CD4-positive, alpha-beta T cell treated with Interleukin-6 at 100 ng/mL for 8 hours (primary cell): ENCODE measurements around the gene TBCE.

Source experiments
- DNase-seq: peaks from one replicate; pipeline ENCODE4 v3.0.0-alpha.2; 2020; ENCODE audit warnings: mixed read lengths, low spot score

Gene TBCE, protein sequence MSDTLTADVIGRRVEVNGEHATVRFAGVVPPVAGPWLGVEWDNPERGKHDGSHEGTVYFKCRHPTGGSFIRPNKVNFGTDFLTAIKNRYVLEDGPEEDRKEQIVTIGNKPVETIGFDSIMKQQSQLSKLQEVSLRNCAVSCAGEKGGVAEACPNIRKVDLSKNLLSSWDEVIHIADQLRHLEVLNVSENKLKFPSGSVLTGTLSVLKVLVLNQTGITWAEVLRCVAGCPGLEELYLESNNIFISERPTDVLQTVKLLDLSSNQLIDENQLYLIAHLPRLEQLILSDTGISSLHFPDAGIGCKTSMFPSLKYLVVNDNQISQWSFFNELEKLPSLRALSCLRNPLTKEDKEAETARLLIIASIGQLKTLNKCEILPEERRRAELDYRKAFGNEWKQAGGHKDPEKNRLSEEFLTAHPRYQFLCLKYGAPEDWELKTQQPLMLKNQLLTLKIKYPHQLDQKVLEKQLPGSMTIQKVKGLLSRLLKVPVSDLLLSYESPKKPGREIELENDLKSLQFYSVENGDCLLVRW

GRCh38 chr1:235367000-235367908 is at the start of gene TBCE:
Gene TBCE (plus strand): TSS chr1:235367427. CDS start chr1:235380050, 12,623 bp downstream.
- DNase-seq = peak; percentile 82

- DNase-seq = no peak
Observed at GRCh38 chr1:235319255-235319654, 48.0 kb upstream of the TBCE start.

- DNase-seq = no peak
Observed at GRCh38 chr1:235320521-235321179, 46.6 kb upstream of the TBCE start.

GRCh38 chr1:235324296-235324695 is 42.9 kb upstream of the TBCE start:
- DNase-seq = no peak

- DNase-seq = no peak
Observed at GRCh38 chr1:235325139-235325538, 42.1 kb upstream of the TBCE start.

- no peak for DNase-seq
Observed at GRCh38 chr1:235325854-235326253, 41.4 kb upstream of the TBCE start.

GRCh38 chr1:235326719-235327558 is 40.3 kb upstream of the TBCE start:
- peak; percentile 48 for DNase-seq

- no peak for DNase-seq
Observed at GRCh38 chr1:235327559-235328270, 39.5 kb upstream of the TBCE start, which contains the start of gene ARID4B. Gene ARID4B (minus strand): TSS chr1:235328179. CDS start chr1:235326919, 1,260 bp downstream.

DNA sequence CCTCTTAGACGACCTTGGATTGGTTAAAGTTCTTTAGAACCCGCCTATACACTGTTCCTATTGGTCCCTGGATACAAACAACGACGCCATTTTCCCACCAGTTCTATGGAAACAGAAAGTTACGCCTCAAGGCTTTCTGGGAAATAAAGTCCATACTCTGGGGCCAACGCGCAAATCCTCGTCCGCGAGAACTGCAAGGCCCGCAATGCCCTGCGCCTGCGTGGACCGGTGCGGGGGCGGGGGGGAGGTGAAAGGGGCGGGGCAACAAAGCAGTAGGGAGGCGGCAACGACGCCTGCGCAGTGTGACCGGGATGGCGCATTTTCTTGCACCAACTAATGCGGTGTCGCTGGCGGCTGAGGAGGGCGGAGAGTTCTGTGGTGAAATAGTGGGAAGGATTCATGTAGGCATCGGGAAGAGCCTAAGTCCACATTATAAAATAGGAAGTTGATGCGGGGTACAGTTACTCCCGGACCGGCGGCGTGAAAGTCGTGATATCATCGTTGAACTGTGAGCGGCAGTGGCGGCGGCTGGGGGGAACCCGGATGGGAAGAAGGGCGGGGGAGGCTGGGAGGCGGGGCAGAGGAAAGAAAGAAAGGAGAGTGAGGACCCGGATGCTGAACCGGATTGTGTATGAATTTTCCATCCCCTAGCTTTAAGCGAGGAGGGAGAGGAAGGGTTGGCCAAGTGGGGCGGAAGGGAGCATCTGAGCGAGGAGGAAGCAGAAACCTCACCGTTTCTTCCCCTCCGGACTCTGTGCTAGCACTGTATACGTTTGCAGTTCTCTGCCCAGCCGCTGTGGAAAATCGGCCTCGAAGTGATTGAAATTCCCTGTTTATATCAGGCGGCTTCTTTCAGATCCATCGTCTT is 38.7 kb upstream of the TBCE start, which contains the start of gene GGPS1:
Gene GGPS1, plus strand, starts transcription at position 300 of the 868 bp plus-strand sequence. CDS start 6,695 bp downstream, outside the sequence.
- peak; percentile 99 for DNase-seq

GRCh38 chr1:235329139-235329902 is 37.9 kb upstream of the TBCE start:
- peak; percentile 48 for DNase-seq

- DNase-seq = no peak
Observed at GRCh38 chr1:235330918-235331285, 36.3 kb upstream of the TBCE start.

DNA sequence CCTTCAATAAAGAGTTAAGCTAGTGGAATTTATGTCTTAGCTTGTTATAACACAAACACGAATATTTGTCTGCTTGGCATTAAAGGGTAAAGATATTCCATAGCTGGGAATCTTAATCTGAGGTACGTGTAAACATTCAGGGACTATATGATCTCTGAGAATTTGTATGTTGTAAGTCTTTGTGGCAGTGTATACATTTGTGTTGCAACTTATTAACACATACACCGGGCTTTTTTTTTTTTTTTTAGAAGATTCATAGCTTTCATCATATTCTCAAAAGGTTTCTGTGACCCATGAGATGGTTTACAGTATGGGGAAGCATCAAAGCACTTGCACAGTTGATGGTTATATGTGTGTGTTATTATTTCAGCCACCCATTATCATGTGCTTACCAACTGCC is 35.8 kb upstream of the TBCE start:
- no peak for DNase-seq

DNA sequence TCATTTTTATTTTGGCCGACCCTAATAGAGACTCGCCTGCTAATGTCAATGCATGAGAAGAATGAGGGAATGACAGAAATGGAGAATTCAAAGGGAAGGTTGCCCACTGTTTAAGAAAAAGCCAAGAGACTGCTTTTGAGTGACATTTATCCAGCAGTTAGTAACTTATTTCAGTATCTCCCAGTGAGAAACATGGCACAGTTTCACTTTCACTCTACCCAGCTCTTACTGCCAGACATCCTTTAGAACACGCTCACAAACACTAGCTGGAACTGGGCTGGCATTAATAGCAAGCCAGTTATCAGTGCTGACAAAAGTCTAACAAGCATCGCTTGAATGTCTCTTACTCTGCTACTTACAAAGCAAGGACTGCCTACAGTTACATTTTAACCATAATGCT is 30.3 kb upstream of the TBCE start:
- DNase-seq = peak; percentile 38

DNA sequence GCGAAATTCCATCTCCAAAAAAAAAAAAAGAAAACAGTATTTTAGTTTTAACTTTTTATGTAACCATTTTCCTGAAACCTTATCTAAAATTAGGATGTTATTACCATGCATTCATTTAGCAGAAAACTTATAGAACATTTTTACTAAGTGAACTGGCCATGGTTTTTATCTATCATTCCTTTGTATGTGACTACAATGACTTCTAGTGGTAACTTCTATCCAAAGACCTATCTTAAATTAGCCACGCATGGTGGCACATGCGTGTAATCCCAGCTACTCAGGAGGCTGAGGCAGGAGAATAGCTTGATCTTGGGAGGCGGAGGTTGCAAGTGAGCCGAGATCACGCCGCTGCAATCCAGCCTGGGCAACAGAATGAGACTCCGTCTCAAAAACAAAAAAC is 27.5 kb upstream of the TBCE start:
- no peak for DNase-seq

- no peak for DNase-seq
Observed at GRCh38 chr1:235341334-235341733, 25.9 kb upstream of the TBCE start.

GRCh38 chr1:235342039-235342438 is 25.2 kb upstream of the TBCE start:
- no peak for DNase-seq

DNA sequence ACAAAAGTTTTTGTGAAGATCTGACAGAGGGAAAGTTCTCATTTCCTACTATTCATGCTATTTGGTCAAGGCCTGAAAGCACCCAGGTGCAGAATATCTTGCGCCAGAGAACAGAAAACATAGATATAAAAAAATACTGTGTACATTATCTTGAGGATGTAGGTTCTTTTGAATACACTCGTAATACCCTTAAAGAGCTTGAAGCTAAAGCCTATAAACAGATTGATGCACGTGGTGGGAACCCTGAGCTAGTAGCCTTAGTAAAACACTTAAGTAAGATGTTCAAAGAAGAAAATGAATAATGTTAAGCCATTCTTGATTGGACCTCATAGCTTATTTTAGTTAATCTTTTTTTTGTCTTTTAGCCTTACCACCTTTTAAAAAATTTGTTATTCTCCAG is 24.8 kb upstream of the TBCE start:
- no peak for DNase-seq

GRCh38 chr1:235343726-235344125 is 23.5 kb upstream of the TBCE start:
- DNase-seq = no peak

- DNase-seq = no peak
Observed at GRCh38 chr1:235351441-235351840, 15.8 kb upstream of the TBCE start.
